GM10266 (cell line): ENCODE results near the gene PCDHGB3.
"Not testable (repeated sequence)": the region's sequence is repeated elsewhere in the genome, so short reads cannot be mapped to it uniquely, and the experiment has no call there.

Experiments
- DNase-seq: peaks from one replicate; pipeline ENCODE4 v3.0.0; 2012; ENCODE audit errors: extremely low spot score
- CTCF ChIP-seq: IDR thresholded peaks from 2 replicates; pipeline ENCODE4 v1.5.1; 2012; ENCODE audit warnings: mild to moderate bottlenecking, low read depth; ENCODE audit not compliant: control insufficient read depth, insufficient read depth; ENCODE audit errors: missing control alignments

Gene PCDHGB3

GRCh38 chr5:141373673-141374317 is 3.8 kb downstream of the PCDHGB3 start, which contains the start of gene PCDHGA6:
Gene PCDHGA6, plus strand, starts transcription at chr5:141373891. Its CDS starts 193 bp downstream, at chr5:141374084.
- DNase-seq = no peak
- peak; percentile 32 for TF ChIP-seq CTCF

- no peak for TF ChIP-seq CTCF
- no peak for DNase-seq
These were observed 4.6 kb downstream of the PCDHGB3 start for GRCh38 chr5:141374627-141375026.

DNA sequence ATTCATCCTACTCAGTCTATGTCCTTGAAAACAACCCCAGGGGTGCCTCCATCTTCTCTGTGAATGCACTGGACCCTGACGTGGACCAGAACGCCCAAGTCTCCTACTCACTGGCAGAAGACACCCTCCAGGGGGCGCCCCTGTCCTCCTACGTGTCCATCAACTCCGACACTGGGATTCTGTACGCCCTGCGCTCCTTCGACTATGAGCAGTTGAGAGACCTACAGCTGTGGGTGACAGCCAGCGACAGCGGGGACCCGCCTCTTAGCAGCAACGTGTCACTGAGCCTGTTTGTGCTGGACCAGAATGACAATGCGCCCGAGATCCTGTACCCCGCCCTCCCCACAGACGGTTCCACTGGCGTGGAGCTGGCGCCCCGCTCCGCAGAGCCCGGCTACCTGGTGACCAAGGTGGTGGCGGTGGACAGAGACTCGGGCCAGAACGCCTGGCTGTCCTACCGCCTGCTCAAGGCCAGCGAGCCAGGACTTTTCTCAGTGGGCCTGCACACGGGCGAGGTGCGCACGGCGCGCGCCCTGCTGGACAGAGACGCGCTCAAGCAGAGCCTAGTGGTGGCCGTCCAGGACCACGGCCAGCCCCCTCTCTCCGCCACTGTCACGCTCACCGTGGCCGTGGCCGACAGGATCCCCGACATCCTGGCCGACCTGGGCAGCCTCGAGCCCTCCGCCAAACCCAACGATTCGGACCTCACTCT is 5.6 kb downstream of the PCDHGB3 start:
- DNase-seq = not testable (repeated sequence)

DNA sequence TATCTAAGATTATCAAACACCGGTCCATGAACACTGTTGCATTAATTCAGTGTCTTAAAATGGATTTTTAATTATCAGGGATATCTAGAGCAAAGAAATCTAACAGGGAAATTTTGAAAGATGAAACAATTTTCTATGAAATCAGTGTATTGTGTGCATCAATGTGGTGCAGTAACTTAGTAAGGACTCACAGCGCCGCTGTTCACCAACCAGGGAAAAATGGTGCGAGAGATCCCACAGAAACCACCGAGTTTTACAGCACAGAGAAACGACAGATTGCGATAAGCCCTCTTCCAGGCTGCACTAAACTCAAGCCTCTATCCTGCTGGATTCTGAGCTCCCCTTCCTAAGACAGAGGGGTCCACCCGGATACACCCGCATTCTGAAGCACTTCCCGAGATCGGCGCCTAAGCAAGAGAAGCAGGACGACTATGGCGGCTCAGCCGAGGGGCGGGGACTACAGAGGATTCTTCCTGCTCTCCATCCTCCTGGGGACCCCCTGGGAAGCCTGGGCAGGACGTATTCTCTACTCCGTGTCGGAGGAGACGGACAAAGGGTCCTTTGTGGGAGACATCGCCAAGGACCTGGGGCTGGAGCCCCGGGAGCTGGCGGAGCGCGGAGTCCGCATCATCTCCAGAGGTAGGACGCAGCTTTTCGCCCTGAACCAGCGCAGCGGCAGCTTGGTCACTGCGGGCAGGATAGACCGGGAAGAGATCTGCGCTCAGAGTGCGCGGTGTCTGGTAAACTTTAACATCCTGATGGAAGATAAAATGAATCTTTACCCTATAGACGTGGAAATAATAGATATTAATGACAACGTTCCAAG is 12.6 kb downstream of the PCDHGB3 start, which contains the start of gene PCDHGA7:
PCDHGA7 (plus strand) TSS at position 274 of the 826 bp plus-strand sequence; CDS start at position 432, 158 bp downstream.
- TF ChIP-seq CTCF = no peak
- DNase-seq = no peak

DNA sequence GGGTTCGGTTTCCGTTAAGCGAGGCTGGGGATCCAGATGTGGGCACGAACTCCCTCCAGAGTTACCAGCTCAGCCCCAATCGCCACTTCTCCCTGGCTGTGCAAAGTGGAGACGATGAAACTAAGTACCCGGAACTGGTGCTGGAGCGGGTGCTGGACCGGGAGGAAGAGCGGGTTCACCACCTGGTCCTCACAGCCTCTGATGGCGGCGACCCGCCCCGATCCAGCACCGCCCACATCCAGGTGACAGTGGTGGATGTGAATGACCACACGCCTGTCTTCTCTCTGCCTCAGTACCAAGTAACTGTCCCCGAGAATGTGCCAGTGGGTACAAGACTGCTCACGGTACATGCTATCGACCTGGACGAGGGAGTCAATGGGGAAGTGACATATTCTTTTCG is 13.3 kb downstream of the PCDHGB3 start:
- no peak for DNase-seq
- no peak for TF ChIP-seq CTCF

- DNase-seq = no peak
- TF ChIP-seq CTCF = no peak
These were observed 14.6 kb downstream of the PCDHGB3 start for GRCh38 chr5:141384471-141385267.

DNA sequence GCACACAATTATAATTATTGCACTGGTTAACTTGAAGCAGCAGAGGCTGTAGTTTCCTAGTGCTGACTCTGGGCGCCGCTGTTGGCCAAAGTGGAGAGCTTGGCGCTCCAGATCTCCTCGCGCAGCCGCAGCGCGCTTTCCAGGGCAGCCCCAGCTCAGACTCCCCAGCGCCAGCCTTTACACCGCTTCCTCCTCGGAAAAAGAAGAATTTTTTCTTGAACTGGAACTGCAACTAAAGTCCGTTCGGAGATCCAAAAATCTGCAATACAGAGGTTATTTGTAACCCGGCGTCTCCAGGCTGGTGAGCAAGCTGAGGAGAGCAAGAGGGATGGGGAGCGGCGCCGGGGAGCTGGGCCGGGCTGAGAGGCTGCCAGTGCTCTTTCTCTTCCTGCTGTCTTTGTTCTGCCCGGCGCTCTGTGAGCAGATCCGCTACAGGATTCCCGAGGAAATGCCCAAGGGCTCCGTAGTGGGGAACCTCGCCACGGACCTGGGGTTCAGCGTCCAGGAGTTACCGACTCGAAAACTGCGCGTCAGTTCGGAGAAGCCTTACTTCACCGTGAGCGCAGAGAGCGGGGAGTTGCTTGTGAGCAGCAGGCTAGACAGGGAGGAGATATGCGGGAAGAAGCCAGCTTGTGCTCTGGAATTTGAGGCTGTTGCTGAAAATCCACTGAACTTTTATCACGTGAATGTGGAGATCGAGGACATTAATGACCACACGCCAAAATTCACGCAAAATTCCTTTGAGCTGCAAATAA is 17.7 kb downstream of the PCDHGB3 start, which contains the start of gene PCDHGB4:
PCDHGB4 (plus strand) TSS at position 142 of the 755 bp plus-strand sequence; CDS start at position 329, 187 bp downstream.
- not testable (repeated sequence) for DNase-seq
